Stimulated activated CD4-positive, alpha-beta T cell treated with anti-CD3 and anti-CD28 coated beads, Interleukin-15, amount 100 ng/mL, for 1 hour (primary cell): ENCODE data around the gene KCNJ16.

Experiments
- DNase-seq, 2 donors: peaks; one replicate each; pipeline ENCODE4 v3.0.0-alpha.2; 2020; ENCODE audit warnings: low read depth in 1 of 2, low spot score in 1 of 2

Gene KCNJ16

GRCh38 chr17:70124723-70125122 is 49.7 kb downstream of the KCNJ16 start:
- DNase-seq: no peak

DNA sequence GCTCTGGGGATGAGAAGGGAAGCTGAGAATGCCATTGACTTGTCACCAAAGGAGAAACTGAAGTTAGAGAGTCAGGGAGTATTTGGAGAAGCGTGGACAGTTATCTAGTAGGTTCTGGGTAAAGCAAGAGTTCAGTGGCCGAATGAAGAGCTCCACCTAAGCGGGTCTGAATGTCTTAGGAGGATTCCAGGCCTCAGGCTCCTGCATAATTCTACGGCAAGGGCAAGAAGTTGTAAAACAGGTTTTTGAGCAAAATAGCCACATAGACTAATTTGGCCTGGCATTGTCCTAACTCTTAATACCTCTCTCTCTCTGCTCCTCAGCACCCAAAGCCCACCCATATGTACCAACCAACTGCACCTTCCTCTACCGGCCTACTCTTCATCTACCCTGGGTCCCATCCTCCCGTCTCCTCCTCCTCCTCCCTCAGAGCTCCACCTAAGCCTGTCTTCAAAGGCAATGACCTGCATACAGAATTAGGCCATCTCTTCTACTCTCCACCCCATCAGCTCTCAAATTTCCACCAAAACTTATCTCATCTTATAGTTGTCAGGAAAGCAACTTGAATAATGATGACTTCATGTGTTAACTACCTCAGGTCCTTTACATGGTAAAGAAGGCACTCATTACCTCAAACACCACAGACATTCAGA is 52.3 kb downstream of the KCNJ16 start:
- no peak for DNase-seq

DNA sequence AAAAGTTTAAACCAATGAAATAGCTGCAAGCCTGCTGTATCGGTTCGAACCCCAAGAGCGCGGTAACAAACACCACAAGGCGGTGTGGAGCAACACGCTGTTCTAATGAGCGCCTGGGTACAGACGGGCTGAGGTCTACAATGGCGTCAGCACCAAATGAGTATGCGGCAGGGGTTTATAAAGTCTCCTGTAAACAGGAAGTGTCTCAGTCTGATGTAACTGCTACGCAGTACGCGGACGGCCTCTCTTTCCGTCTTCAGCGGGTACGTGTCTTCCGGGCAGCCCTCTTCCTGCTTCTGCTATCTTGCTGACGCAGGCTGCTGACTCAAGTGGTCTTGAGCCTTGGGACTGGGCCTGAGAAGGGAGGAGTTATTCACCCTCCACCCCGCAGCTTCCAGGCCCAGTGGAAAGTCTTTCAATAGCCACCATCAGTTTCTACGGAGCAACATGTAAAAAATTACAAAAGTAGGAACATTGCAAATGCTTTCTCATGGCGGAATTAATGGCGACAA is 53.8 kb downstream of the KCNJ16 start:
- no peak for DNase-seq

- no peak for DNase-seq
These were observed 55.3 kb downstream of the KCNJ16 start for GRCh38 chr17:70130289-70130688.

- DNase-seq: no peak
These were observed 57.5 kb downstream of the KCNJ16 start for GRCh38 chr17:70132505-70132904.

DNA sequence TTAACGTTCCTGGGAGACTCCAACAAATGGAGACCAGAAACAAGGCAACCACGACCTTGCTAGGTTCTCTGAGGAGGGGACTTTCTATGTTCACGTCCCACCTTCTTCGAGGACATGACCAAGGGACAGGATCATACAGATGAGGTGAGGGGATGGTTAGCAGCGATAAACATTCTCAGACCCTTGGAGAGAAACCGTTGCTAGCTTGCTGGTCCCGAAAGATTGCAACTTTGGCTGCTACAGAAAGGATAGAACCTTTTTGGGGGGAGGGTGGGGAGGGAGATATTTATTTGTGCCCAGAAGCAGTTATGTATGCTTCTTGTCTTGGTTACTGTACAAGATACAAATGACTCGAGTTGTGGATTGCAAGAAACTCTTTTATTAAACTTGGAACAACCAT is 59.0 kb downstream of the KCNJ16 start:
- DNase-seq: no peak

DNA sequence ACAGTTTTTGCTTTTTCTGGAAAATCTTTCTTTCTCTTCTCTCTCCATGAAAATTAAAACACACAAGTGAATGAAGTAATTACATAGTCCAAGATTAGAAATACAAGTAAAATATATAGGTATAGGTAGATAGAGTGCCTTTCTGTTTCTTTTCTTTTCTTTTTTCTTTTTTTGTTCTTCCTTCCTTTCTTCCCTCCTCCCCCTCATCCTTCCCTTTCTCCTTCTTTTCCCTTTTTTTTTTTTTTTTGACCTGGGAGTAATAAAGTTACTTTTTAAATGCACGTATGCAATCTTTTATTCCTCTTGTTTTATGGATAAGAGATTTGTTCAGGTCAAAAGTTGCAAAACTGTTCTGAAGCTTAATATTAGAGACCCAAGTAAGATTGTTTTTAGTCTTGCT is 59.8 kb downstream of the KCNJ16 start:
- DNase-seq: no peak

GRCh38 chr17:70136131-70136530 is 61.1 kb downstream of the KCNJ16 start:
- DNase-seq: no peak

DNA sequence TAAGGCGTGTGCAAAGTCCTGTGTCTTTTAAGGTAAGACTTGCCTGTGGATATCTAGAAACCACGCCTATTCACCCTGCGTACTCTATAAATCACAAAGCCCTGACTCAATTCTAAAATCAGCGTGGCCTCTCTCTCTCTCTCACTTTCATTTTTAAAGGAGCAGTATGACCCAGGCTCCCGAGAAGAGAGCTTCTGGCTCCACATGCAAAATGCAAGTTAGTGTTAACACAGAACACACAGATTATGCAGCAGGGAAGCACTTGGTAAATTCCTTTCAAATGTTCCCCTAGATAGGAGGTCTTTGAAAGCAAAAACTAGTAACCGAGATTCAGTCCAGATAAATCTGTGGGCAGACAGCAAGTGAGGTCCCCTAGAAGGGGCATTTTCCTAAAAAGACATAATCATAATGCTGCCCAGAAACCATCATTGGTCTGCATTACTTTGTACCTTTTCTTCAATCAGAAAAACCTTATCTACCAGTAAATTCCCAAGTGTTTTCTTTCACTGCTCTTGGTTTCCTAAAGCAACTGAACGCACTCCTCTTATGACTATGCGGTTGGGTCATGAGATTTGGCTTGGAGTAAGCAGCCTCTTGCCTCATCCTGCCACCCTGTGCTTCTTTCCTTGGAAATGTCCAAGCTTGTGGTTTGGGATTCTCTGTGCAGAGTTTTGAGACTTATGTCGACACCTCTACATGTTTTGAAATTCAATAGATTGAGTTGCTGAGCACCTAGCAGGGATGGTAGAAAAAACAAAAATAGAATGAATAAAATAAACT is 62.6 kb downstream of the KCNJ16 start:
- DNase-seq: no peak

DNA sequence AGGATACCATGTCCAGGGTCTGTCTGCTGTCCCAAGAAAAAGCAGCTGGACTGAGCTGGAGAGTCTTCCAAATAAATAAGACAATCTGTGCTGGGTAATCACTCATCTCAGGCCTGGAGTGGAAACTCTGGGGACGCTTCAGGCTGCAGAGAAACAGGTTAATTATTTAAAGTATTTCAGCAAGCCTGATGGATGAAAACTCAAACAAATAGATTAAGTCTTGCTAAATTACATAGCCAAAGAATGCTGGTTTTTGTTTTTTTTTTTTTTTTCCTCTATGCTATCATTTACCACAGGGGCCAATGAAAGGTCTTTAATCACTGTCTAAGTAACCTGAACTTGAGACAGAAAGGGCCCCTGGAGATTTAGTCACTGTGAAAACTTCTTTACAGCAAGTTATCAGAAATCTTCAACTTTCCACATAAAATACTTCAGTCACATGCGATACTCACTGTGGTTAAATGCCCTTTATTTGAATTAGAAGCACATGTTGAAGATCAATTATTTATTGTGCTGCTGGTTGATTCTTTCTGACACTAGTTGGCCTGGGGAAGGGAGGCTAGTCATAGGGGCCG is 63.4 kb downstream of the KCNJ16 start:
- no peak for DNase-seq

DNA sequence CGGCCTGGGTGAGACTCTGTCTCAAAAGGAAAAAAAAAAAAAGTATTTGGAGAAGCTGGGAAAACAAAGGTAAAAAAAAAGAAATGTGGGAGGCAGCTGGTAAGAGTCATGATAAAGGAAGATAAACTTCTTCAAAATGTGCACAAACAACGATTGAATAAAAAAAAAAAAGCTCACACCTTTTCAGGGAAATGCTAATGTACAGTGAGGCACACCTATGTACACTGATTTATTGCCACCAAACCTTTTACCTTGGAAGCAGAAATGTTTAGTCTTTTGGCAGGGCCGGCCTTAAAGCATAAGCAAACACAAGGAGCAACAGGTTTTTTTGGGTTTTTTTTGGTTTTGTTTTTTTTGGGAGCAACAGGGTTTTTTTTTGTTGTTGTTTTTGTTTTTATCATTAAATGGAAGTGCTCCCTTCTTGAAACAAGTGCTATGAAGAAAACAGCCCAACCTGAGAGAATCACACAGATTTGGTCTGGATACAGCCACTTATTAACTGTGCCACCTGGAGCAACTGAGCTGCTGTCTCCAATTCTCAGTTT is 64.5 kb downstream of the KCNJ16 start:
- no peak for DNase-seq

DNA sequence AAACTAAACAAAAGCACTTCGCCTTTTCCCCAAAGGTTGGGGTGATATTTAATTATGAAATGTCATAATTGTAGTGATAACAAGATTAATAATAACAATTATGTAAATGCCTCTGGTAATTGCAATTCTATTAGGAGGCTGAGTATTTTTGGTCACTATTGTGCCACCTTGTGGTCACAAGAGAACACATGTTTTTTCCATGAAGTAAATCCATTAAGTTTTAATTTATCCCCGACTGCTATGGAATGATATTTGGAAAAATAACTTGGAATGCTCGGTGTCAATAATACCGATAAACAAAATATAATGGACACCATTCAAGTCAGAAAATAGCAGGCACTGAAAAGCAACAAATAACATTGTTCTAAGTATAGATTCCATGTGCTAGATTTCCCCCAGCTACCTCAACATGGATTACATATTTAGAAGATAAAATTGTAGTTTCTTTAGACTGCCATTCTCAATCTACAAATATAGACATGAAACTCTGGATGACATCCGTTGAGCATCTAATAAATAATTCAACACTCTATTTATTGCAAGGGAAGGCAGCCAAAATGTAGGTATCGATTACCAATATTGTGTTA is 69.3 kb downstream of the KCNJ16 start:
- DNase-seq: no peak

GRCh38 chr17:70153210-70153609 is 78.2 kb downstream of the KCNJ16 start:
- DNase-seq: no peak

DNA sequence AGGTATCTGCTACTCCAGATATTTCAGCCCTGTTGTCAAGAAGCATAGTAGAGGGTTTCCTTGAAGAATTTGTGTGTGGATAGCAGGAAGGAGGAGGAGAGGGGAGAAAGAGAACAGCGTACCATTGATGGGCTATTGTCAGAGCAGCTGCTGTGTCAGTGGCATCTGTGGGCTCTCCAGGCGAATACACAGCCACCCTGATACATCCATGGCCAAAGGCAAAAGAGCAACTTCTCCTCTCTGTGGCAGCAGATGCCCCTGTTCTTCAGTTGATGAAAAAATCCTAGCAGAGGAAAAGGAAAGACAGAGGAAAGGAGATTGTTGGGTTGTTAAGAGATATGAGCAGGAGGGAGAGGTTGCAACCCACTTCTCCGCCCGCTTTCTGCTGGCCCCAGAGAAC is 82.1 kb downstream of the KCNJ16 start:
- DNase-seq: no peak

DNA sequence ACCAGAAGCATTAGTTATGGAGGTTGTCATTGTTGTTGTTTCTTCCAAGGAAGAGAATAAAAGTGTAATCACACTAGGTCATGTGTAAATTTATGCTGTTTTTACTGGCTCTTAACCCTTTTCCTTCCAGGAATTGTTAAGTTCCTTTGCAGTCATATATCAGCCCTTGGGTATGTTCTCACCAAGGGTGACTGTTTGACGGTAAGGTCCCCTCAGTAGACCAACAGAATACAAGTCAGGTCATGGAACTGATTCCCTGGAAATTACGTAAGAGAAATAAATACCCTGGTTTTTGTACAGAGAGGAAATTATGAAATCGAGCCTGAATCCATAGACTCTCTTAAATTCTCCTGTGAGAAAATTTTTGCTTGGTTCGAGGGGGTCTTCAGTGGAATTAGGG is 83.2 kb downstream of the KCNJ16 start:
- no peak for DNase-seq

DNA sequence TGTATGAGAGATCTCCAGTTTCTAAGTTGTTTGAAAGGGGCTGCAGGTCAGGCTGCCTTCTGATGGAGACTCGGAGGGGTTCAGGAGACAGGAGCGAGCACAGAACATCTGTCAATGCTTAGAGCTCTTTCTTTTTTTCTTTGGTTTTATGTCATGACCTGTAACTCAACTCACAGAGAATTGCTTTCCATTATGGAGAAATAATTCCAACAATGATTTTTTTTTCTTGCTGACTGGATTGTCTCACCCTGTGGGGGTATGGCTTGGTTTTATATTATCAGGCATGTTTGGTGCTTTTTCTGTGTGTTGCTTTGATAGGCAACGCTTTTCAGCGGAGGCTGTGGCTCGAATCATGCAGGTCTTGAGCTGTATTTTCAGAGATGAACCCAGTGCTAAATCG is 83.6 kb downstream of the KCNJ16 start:
- no peak for DNase-seq

- DNase-seq: no peak
These were observed 85.0 kb downstream of the KCNJ16 start for GRCh38 chr17:70159980-70160379.

GRCh38 chr17:70161519-70161918 is 86.5 kb downstream of the KCNJ16 start:
- DNase-seq: no peak

GRCh38 chr17:70165383-70165782 is 90.4 kb downstream of the KCNJ16 start:
- no peak for DNase-seq

- DNase-seq: no peak
These were observed 91.6 kb downstream of the KCNJ16 start for GRCh38 chr17:70166615-70167014.
